ENCODE data around the gene TBC1D3G. TPM values are rescaled to one million over a fixed set of nuclear protein-coding genes. Genes with fewer than 3 reads are reported as not detected.
"Not testable (repeated sequence)": the region's sequence is repeated elsewhere in the genome, so short reads cannot be mapped to it uniquely, and the experiment has no call there.

The TBC1D3G gene
- total RNA-seq = not detected

DNA sequence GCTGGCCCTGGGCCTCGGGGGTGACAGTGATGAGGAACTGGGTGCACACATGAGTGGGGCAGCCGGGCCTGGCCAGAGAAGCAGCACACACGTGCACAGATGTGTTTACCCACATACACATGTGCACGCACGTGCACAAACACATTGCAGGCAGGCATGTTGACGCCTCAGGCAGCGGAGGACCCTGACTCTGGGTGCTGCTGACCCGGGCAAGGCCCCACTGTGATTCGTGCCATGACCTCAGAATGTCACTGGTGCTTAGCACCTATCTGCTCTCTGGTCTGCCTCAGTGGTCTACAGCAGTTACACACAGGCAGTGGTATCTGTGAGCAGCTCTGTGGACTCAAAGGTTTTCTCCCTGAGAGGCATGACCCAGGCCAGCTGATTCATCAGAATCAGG lies at the start of gene TBC1D3G:
Gene TBC1D3G (plus strand): TSS at position 301 of the 400 bp plus-strand sequence. CDS start 1,528 bp downstream, outside the sequence.
- DNase-seq (ENCODE audit: low spot score) = not testable (repeated sequence)

DNA sequence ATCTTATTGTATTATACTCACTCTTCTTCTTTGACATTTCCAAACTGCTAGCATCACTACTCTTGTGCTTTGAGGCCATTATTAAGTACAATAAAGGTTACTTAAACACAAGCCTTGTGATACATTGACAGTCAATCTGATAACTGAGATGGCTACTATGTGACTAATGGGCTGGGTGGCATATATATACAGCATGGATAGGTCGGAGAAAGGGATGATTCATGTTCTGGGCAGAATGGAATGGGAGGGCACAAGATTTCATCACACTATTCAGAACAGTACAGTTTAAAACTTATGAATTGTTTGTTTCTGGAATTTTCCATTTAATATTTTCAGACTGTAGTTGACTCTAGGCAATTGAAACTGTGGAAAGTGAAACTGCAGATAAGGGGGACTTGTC lies 40.4 kb upstream of the TBC1D3G start:
- not testable (repeated sequence) for DNase-seq (ENCODE audit: low spot score)

DNA sequence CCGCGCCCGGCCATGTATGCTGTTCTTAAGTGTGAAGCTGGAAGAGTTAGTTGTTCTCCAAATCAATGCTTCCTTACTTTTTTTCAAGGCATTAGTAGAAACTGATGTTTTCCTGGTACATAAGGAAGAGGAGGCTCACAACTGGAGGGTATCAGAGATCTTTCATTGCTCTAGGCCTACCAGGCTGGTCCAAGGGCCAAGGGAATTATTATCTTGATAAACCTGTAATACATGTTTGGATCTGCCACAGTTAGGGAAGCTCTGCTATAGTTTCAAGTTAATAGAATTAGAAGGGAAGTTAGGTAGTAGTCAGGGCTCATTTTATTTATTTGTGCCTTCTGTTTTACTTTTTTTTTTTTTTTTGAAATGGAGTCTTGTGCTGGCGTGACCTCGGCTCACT lies 39.5 kb upstream of the TBC1D3G start:
- not testable (repeated sequence) for DNase-seq (ENCODE audit: low spot score)

DNA sequence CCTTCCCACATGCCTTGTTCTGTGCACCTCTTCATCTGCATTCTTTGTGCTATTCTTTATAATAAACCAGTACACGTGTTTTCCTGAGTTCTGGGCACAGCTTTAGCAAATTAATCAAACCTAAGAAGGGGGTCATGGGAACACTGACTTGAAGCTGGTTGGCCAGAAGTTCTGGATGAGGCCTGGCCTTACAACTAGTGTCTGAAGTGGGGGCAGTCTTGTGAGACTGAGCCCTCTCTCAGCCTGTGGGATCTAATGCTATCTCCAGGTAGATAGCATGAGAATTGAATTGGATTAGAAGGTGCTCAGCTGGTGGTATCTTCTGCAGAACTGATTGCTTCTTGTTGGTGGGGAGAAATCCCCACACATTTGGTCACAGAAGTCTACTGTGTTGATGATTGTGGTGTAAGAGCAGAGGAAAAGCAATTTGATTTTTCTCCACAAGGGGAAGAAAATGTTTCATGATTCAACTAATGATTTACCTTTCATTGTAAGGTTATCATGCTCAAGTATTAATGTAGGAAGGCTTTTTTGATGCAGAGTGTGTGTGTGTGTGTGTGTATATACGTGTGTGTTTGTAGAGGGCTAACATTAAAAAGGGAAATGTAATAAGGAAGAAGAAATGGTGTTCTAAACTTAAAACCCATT lies 33.6 kb upstream of the TBC1D3G start:
- DNase-seq (ENCODE audit: low spot score) = not testable (repeated sequence)

DNA sequence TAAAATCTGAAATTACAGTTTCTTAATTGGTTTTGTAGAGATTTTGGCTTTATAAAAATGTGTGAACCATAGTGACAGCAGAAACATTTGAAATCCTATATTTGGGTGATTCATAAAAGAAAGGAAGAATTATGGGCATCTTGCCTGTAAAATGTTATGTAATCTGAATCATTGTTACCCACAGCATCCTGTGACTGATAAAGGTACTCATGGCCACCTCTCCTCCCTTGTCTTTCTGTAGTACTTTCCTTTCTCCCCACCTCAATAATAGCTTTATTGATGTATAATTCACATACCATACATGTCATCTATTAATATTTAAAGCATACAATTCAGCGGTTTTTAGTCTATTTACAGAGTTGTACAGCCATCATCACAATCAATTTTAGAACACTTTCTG lies 28.5 kb upstream of the TBC1D3G start:
- DNase-seq (ENCODE audit: low spot score) = not testable (repeated sequence)

DNA sequence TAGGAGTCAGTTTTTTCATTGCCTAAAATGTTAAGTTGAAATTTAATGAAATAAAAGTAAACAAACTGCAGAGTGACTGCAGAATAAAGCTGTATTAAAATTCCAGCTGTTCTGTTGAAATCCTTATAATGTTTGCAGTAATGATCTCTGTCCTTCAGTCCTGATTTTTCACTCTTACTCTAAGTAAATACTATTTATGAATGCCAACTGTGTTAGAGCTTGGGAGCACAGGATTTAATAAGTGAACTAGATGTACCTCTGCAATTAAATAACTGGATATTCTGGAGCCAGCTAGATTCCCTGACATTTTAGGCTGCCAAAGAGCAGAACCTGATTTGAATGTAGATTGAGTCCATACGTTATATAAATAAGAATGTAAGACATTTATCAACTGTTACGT lies 7.9 kb upstream of the TBC1D3G start:
- DNase-seq (ENCODE audit: low spot score) = not testable (repeated sequence)

DNA sequence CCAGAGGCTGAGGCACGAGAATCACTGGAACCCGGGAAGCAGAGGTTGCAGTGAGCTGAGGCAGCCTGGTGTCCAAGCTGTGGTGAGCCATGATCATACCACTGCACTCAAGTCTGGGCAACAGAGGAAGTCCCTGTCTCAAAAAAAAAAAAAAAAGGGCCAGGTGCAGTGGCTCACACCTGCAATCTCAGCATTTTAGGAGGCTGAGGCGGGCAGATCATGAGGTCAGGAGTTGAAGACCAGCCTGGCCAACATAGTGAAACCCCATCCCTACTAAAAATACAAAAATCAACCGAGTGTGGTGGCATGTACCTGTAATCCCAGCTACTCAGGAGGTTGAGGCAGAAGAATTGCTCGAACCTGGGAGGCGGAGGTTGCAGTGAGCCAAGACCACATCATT lies 38.8 kb downstream of the TBC1D3G start:
- DNase-seq (ENCODE audit: low spot score) = not testable (repeated sequence)

DNA sequence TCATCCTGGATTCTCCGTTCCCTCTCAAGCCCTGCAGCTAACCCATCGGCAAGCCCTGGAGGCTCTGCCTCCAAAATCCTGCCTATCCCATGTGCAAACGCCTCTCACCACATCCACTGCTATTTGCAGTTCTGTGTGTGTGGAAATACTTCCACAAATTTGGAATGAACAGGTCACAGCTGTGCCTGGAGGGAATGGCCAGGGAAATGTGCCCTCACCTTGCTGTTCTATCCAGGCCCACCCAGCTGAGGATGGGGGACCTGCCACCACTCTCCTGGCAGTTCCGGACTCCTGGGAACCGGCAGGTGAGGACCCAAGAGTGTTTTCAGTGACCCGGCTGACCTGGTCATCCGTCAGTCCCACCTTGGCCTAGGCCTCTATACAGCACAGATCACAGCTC lies 52.3 kb downstream of the TBC1D3G start:
- DNase-seq (ENCODE audit: low spot score) = not testable (repeated sequence)

Other genes with a start within 250 kb of the TBC1D3G start
- 31.7 TPM for gene CCL3, start 233.7 kb upstream of the TBC1D3G start, total RNA-seq
- 27.6 TPM for gene CCL4, start 220.1 kb upstream of the TBC1D3G start, total RNA-seq
- gene TBC1D3B, start 147.2 kb upstream of the TBC1D3G start, total RNA-seq = 6.0 TPM
- gene CCL3L1, start 127.1 kb upstream of the TBC1D3G start, total RNA-seq = 13.4 TPM
- gene CCL4L2, start 112.8 kb upstream of the TBC1D3G start, total RNA-seq = 23.7 TPM
- gene TBC1D3I, start 59.3 kb upstream of the TBC1D3G start, total RNA-seq = 1.4 TPM
- not detected for gene TBC1D3H, start 64.6 kb downstream of the TBC1D3G start, total RNA-seq
- gene ZNHIT3, start 162.8 kb downstream of the TBC1D3G start, total RNA-seq = 26.8 TPM
- gene MYO19, start 211.0 kb downstream of the TBC1D3G start, total RNA-seq = 46.2 TPM
- 2.7 TPM for gene PIGW, start 211.1 kb downstream of the TBC1D3G start, total RNA-seq
- 65.9 TPM for gene GGNBP2, start 221.0 kb downstream of the TBC1D3G start, total RNA-seq